KBM-7 (cell line): ENCODE results near the gene PID1.

ENCODE experiments used
- DNase-seq: peaks from one replicate; pipeline ENCODE4 v3.0.0-alpha.2; 2015
- in situ Hi-C: fragments of 300-500 bp; cut with MboI; formaldehyde crosslinking; loops from 2 replicates; pipeline ENCODE4 v1.14.3; 2020; ENCODE audit warnings: low sequenced_read_pairs, low pct_unique_long_range_greater_than_20kb, mixed read lengths

Gene PID1

GRCh38 chr2:229267080-229267479 lies 4.0 kb downstream of the PID1 start:
- in situ Hi-C loops, result no loop called here
- DNase-seq, result no peak

DNA sequence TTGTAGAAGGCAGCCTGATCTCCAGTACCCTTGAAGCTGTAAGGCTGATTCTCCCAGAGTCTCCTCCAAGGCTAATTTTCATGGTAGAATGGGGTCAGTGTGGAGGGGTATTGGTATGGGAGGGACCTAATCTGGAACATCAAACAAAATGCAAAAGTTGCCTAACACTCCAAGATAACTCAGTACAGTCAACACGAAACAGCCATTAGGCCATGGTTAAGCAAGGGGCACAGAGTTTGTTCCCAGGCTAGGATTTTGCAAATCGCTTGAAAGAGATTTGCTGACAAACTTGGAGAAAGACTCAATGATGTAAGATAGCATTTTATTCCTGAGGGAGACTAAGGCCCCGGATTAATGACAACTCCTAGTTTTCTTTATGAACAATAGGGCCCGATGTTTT lies 5.4 kb downstream of the PID1 start:
- no peak for DNase-seq
- in situ Hi-C loops, result no loop called here

- in situ Hi-C loops, result no loop called here
Measured at GRCh38 chr2:229261599-229261998, 9.5 kb downstream of the PID1 start.

DNA sequence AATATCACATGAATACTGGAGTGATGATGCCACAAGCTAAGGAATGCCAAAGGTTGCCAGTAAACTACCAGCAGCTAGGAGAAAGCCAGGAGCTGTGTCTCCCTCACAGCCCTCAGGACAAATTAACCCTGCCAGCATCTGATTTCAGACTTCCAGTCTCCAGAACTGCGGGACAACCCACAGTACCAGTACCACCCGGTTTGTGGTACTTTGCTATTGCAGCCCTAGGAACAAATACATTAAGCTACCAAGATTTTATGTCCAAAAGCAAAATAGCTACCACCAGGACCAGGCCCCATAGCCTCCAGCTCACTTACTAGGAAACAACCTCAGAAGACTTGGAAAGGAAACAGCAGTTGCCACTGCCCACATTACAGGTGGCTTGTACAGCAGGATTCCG lies 10.0 kb downstream of the PID1 start:
- in situ Hi-C loops, result no loop called here
- no peak for DNase-seq

More at GRCh38 chr2:229261599-229261998, 9.5 kb downstream of the PID1 start:
- DNase-seq, result no peak

DNA sequence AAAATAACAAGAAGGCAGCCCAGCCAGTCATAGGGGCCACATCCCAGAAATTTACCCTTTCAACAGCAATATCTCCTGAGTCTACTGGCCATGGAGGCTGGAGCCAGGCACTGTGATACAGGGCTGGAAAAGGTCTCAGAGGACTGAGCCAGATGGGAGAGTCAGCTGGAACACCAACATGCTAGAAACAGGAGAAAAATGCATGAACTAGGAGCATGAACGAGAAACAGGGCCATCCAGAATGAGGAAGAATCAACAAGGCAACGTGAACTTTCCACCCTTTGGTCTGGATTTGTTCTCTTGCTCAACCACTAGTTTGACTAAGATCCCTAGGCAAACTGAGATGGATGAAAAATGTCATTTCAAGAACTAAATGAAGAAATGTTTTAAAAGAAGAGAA lies 13.1 kb downstream of the PID1 start:
- in situ Hi-C loops, result no loop called here
- DNase-seq, result no peak

DNA sequence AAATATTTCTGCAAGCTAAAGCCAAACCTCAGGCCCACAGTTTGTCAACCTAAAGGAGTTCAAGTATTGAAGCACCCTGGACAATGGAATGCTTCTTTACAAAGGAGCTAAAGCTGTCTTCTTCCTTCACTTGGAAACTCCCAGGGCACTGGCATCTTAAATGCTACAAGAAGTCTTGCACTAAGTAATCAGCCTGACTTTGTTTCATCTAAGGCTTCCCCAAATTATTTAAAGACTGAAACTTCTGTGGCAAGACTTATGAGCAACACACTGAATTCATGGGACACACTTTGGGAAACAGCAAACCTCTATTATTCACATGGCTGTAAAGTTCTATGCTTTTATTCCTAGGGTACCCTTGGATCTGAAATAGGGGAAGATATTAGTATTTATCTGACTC lies 14.7 kb downstream of the PID1 start:
- in situ Hi-C loops, result no loop called here

GRCh38 chr2:229254206-229254605 lies 16.9 kb downstream of the PID1 start:
- in situ Hi-C loops, result no loop called here
- no peak for DNase-seq

More for the DNA sequence above, 14.7 kb downstream of the PID1 start:
- DNase-seq, result no peak

GRCh38 chr2:229252996-229253395 lies 18.1 kb downstream of the PID1 start:
- in situ Hi-C loops, result no loop called here
- no peak for DNase-seq

DNA sequence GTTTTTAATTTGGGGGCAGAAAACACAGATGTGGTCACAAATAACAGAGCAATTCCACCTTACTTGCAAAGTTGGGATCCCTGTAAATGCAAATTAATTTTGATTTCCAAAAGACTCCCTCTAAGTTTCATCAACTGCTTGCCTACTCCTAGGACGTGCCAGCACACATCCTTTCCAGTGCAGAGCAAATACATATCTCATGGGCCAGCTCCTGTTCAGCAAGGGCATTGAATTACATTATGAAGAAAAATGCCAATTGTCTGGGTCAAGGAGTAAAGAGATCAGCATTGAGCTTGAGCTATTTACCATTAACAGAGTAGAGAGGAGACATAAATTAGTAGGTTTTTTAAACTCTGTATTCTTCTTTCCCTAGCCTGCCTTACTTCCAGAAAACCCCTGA lies 18.8 kb downstream of the PID1 start:
- no peak for DNase-seq
- in situ Hi-C loops, result no loop called here

DNA sequence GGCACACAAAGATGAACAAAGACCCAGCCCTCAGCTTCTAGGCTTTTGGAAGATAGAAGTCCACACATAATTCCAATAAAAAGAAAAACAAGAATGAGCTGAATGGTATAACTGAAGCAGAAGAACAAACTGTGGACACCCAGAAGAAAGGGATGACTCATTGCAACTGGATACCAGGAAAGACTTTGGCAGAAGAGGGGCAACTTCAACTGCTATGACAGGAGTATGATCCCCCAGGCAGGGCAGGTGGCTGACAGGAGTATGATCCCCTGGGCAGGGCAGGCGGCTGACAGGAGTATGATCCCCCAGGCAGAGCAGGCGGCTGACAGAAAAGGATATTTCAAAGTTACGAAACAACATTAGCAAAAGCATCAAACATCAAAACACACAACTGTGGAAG lies 21.6 kb downstream of the PID1 start:
- DNase-seq, result no peak
- in situ Hi-C loops, result no loop called here

DNA sequence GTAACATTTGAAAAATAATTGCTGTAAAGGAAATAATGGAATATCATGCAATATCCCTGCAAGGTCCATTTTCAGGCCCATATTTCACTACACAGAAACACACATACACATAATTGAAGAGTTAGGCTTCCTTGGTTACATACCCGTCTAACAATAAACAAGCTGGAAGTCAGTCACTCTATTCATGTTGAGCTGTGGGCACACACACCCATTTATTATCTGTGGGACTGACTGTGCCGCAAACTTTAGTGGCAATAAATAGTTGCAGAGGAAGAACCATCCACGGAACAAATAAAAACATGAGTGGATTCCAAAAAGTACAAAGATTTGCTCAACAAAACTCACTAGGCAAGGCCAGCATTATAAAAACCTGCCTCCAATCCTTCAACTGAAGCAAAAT lies 24.8 kb downstream of the PID1 start:
- DNase-seq, result no peak
- in situ Hi-C loops, result no loop called here

DNA sequence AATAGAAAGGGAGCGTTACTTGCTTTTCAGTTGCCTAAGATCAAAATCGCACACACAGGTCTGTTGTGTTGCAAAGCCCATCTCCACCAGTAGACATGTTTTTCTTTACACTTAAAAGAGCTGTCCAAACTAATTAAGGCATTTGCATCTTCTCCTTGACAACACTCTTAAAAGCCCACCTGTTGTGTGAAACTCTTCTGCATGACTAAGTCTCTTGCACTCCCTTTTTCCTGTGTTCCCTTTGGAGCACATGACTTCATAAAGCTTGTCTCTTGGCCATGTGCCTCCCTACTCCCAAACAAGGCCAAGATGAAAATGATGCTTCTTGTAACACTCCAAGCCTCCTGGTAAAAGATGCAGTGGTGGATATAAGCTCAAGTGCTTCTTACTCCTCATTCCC lies 26.1 kb downstream of the PID1 start:
- in situ Hi-C loops, result no loop called here
- no peak for DNase-seq

GRCh38 chr2:229243890-229244560 lies 27.1 kb downstream of the PID1 start:
- no peak for DNase-seq
- in situ Hi-C loops, result no loop called here

- no peak for DNase-seq
- in situ Hi-C loops, result no loop called here
Measured at GRCh38 chr2:229240984-229241491, 30.0 kb downstream of the PID1 start.

DNA sequence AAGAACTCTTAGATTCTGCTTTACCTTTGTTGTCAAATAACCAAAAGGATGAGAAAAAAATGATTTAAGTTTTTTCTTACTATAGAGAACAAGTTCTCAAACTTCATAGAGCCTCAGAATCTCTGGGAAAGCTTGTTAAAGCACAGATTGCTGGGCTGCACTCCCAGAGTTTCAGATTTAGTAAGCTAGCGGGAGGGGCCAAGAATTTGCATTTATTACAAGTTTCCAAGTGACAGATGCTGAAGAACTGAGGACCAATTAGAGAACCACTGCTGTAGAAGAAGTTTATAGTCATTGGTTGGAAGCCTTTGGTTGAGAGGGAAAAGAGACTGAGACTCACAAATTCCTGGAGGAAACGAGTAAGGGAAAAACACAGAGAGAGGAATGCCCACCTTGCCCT lies 32.1 kb downstream of the PID1 start:
- no peak for DNase-seq
- in situ Hi-C loops, result no loop called here

GRCh38 chr2:229237270-229237669 lies 33.8 kb downstream of the PID1 start:
- in situ Hi-C loops, result no loop called here
- DNase-seq, result no peak

DNA sequence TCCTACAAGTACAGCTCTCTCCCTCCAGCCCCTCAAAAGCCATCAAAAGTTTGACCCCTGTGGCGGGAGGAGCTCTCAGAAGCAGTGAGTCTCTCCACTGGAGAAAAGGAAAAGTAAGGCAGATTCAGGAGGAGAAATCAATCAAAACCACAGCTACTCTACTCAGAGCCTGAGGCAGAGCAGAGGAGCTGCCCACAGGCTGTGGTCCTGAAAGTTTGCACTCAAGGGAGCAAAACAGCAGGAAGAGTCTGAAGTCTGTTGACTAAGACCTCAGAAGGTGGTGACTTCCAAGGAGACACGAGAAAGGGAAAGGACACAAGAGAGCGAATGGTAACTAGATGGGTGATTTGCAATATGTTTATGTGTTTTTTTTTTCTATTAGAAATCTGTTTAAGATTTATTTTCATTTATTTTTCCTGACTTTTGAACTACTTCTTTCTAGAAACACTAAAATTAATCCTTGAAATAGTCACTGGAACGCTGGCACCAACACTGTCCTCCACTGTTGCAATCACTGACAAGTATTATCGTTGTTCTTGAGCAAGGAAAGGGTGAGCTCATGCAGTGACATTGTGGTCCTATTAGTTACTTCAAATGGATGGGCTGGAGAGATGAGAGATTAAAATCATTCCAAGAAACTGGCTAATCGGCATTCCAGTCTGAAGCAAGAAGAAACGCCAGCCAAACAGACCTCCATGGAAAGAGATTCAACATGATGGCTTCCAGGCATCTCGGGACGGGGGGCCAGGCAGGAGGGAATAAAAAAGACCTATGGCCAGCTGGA lies 35.8 kb downstream of the PID1 start:
- in situ Hi-C loops, result no loop called here
- DNase-seq, result no peak

- in situ Hi-C loops, result no loop called here
- DNase-seq, result no peak
Measured at GRCh38 chr2:229231885-229232284, 39.2 kb downstream of the PID1 start.

DNA sequence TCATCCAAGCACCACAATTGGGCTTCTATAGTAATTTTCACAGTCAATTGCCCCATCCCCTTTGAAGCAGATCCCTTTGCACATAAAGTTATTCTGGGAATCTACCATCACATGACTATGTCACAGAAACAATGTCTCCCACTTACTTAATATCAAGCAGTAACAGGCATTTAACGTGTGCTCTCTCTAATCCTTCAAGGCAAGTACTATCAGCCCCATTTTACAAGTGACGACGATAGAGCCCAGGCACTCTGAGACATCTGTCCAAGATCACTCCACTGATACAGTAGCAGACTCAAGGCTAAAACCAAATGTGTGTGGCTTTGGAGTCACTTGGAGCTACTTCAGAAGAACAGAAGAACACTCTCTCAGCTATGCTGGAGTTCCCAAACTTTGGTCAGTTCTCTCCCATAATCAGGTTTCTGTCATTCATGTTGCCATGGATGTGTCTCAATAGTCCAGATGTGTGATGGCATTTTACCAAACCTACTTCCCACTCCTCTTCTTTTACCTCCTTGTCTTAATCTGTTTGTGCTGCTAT lies 39.7 kb downstream of the PID1 start:
- DNase-seq, result no peak
- in situ Hi-C loops, result no loop called here

- in situ Hi-C loops, result no loop called here
- no peak for DNase-seq
Measured at GRCh38 chr2:229230911-229231310, 40.2 kb downstream of the PID1 start.
